Parathyroid adenoma (tissue), 2 donors: ENCODE measurements around the gene TMEM163.

Experiments used
- H2AFZ ChIP-seq: fragments of 300-600 bp; sonication (generic); one replicate; pipeline ENCODE4 v1.7.0; 2017; ENCODE audit warnings: antibody characterized with exemption, mild to moderate bottlenecking
- H3K27ac ChIP-seq: fragments of 300-600 bp; sonication (generic); one replicate; pipeline ENCODE4 v1.7.0; 2017
- H3K27me3 ChIP-seq: fragments of 300-600 bp; sonication (generic); one replicate; pipeline ENCODE4 v1.7.0; 2017; ENCODE audit warnings: low read length; ENCODE audit not compliant: control insufficient read depth, insufficient read depth
- H3K36me3 ChIP-seq: fragments of 300-600 bp; sonication (generic); one replicate; pipeline ENCODE4 v1.7.0; 2017; ENCODE audit warnings: low read length; ENCODE audit not compliant: control insufficient read depth, insufficient read depth
- H3K4me1 ChIP-seq: fragments of 300-600 bp; sonication (generic); one replicate; pipeline ENCODE4 v1.7.0; 2017; ENCODE audit warnings: control low read depth
- H3K4me2 ChIP-seq: fragments of 300-600 bp; sonication (generic); one replicate; pipeline ENCODE4 v1.7.0; 2017; ENCODE audit warnings: low read length
- H3K4me3 ChIP-seq: fragments of 300-600 bp; sonication (generic); one replicate; pipeline ENCODE4 v1.7.0; 2017; ENCODE audit warnings: low read depth, low read length
- H3K79me2 ChIP-seq: fragments of 300-600 bp; sonication (generic); one replicate; pipeline ENCODE4 v1.7.0; 2017; ENCODE audit warnings: control low read depth
- H3K9ac ChIP-seq: fragments of 300-600 bp; sonication (generic); one replicate; pipeline ENCODE4 v1.7.0; 2017; ENCODE audit warnings: mild to moderate bottlenecking
- H3K9me3 ChIP-seq: fragments of 300-600 bp; sonication (generic); one replicate; pipeline ENCODE4 v1.7.0; 2017; ENCODE audit warnings: low read length; ENCODE audit not compliant: control insufficient read depth
- CTCF ChIP-seq: fragments of 300-600 bp; sonication (generic); IDR thresholded peaks from one replicate; pipeline ENCODE4 v1.7.0; 2017; ENCODE audit warnings: antibody characterized with exemption, mild to moderate bottlenecking
- donor health status: primary hyperparathyroidism.

Gene TMEM163

GRCh38 chr2:134705861-134706586, 12.8 kb downstream of the TMEM163 start:
- no peak for TF ChIP-seq CTCF
- Histone ChIP-seq H3K36me3 (no peaks in the 10 kb centered on the region), H2AFZ (peak overlapping the region; percentile 51), H3K9me3 (no peaks in the 10 kb centered on the region), H3K4me2 (no peak overlapping the region), H3K9ac (no peak overlapping the region), H3K27me3 (no peaks in the 10 kb centered on the region), H3K4me3 (no peak overlapping the region), H3K79me2 (no peaks in the 10 kb centered on the region), H3K4me1 (no peaks in the 10 kb centered on the region), H3K27ac (no peak overlapping the region)

DNA sequence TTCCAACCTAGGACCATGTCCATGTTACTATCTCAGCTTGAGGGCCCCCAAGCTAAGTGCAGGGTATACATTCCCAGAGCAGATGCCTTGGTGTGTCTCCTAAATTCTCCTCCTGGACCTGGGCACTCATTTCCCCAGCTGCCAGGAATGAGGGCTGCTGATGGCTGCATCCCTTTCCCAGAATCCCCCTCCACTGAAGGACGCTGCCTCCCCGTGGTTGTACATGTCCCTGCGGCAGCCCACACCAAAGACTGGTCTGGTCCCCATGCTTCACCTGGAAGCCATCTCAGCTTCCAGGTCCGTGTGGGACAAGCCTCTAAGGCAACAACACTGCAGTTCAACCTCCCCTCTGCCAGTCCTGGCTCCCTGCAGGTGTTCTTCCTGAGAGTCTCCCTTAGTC, 14.6 kb downstream of the TMEM163 start:
- Histone ChIP-seq H3K4me2 (no peak overlapping the region), H3K4me3 (no peak overlapping the region), H3K9ac (no peak overlapping the region), H2AFZ (no peak overlapping the region), H3K36me3 (no peaks in the 10 kb centered on the region), H3K9me3 (no peaks in the 10 kb centered on the region), H3K4me1 (no peaks in the 10 kb centered on the region), H3K27ac (no peak overlapping the region), H3K79me2 (no peaks in the 10 kb centered on the region), H3K27me3 (no peaks in the 10 kb centered on the region)
- no peak for TF ChIP-seq CTCF

- no peaks in the 10 kb centered on the region for H3K36me3 ChIP-seq
- TF ChIP-seq CTCF = no peak
- no peak overlapping the region for H3K4me2 ChIP-seq
- H2AFZ ChIP-seq = no peak overlapping the region
- H3K9ac ChIP-seq = no peak overlapping the region
- H3K4me1 ChIP-seq = no peaks in the 10 kb centered on the region
- H3K79me2 ChIP-seq = no peaks in the 10 kb centered on the region
- no peak overlapping the region for H3K4me3 ChIP-seq
- H3K27me3 ChIP-seq = no peaks in the 10 kb centered on the region
- no peaks in the 10 kb centered on the region for H3K9me3 ChIP-seq
- H3K27ac ChIP-seq = no peak overlapping the region
Observed at GRCh38 chr2:134703426-134703825, 15.4 kb downstream of the TMEM163 start.

- Histone ChIP-seq H3K4me1 (no peaks in the 10 kb centered on the region), H3K4me3 (no peak overlapping the region), H3K9me3 (no peaks in the 10 kb centered on the region), H3K79me2 (no peaks in the 10 kb centered on the region), H3K4me2 (no peak overlapping the region), H3K9ac (no peak overlapping the region), H3K27me3 (no peaks in the 10 kb centered on the region), H3K27ac (no peak overlapping the region), H2AFZ (no peak overlapping the region), H3K36me3 (no peaks in the 10 kb centered on the region)
- TF ChIP-seq CTCF = no peak
Observed at GRCh38 chr2:134700730-134701129, 18.1 kb downstream of the TMEM163 start.

GRCh38 chr2:134694411-134694810, 24.4 kb downstream of the TMEM163 start:
- no peak for TF ChIP-seq CTCF
- no peak overlapping the region for H3K27ac ChIP-seq
- H3K4me2 ChIP-seq = no peak overlapping the region
- H3K36me3 ChIP-seq = no peaks in the 10 kb centered on the region
- H3K4me3 ChIP-seq = no peak overlapping the region
- no peaks in the 10 kb centered on the region for H3K79me2 ChIP-seq
- no peaks in the 10 kb centered on the region for H3K4me1 ChIP-seq
- no peaks in the 10 kb centered on the region for H3K9me3 ChIP-seq
- H3K9ac ChIP-seq = no peak overlapping the region
- H2AFZ ChIP-seq = no peak overlapping the region
- no peaks in the 10 kb centered on the region for H3K27me3 ChIP-seq
